ENCODE measurements around the gene CAST. TPM values are rescaled to one million over a fixed set of nuclear protein-coding genes. Genes with fewer than 3 reads are reported as not detected.

Gene CAST
- total RNA-seq, 1 experiment from 2014 or later: 68.2 TPM

DNA sequence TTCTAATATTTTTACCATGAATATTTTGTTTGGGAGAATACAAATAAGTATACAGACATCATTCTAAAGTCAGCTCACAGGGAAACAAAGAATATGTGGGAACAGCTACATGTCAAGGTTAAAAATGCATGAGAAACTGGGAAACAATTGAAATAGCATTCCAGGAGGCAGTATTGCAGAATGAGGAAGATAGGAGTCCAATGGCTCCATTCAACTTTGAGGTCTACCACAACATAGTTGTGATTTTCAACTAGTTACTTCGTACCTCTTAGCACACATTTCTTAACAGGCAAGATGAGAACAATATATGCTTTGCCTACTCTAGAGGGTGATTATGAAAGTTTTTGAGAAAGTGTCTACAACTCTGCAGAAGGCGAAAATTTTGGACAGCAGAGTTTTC lies 35.2 kb upstream of the CAST start:
- Histone ChIP-seq H3K9me2 (replicated peaks; ENCODE audit: insufficient read depth, low read length) (no peaks in the 10 kb centered on the region), H3K9ac (ENCODE audit: low read length) (no peak overlapping the region), H3K27me3 (ENCODE audit: low read length) (no peaks in the 10 kb centered on the region), H3K27ac (ENCODE audit: low read length) (no peak overlapping the region), H3K79me2 (ENCODE audit: low read length) (no peaks in the 10 kb centered on the region), H2AFZ (ENCODE audit: low read length) (no peak overlapping the region), H3K4me2 (ENCODE audit: low read depth, low read length, poor library complexity, severe bottlenecking) (no peak overlapping the region), H4K20me1 (ENCODE audit: insufficient read depth, low read depth, low read length) (no peaks in the 10 kb centered on the region), H3K36me3 (ENCODE audit: insufficient read depth, low read length) (no peaks in the 10 kb centered on the region), H3K9me3 (ENCODE audit: low read length) (no peaks in the 10 kb centered on the region), H3K4me1 (ENCODE audit: low read length) (peaks cover 8% of the 10 kb centered on the region), H3K4me3 (ENCODE audit: low read length) (no peak overlapping the region)
- DNase-seq: no peak

DNA sequence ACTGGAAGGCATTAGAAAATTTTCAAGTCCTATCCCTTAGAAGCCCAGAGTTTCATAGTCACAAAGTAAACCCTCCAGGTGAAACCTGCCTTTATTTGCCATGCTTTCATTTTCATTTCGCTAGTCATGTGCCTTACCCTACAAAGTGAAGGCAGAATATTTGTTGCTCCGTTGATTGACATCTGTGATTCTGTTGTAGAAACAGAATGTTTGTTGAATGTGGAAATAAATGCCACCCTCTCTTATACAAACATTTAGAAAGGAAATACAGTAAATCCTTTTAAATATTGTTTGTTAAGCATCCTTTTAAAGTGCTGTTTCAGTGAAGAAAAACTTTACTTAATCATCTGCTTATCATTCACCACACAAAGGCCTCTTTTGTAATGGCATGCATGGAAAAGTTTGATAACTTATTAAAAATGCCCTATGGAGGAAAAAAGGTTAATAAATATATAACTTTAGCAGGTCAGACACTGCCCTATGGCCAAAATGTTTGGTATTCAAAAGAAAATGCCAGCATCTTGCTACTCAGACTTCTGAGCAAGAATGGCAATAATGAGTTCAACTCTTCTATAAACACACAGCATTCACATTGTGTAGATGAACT lies 34.3 kb upstream of the CAST start:
- H3K36me3 ChIP-seq (ENCODE audit: insufficient read depth, low read length): no peaks in the 10 kb centered on the region
- no peak overlapping the region for H2AFZ ChIP-seq (ENCODE audit: low read length)
- H3K4me3 ChIP-seq (ENCODE audit: low read length): no peak overlapping the region
- no peaks in the 10 kb centered on the region for H3K9me2 ChIP-seq (replicated peaks; ENCODE audit: insufficient read depth, low read length)
- H3K9ac ChIP-seq (ENCODE audit: low read length): no peak overlapping the region
- no peaks in the 10 kb centered on the region for H4K20me1 ChIP-seq (ENCODE audit: insufficient read depth, low read depth, low read length)
- no peaks in the 10 kb centered on the region for H3K27me3 ChIP-seq (ENCODE audit: low read length)
- H3K9me3 ChIP-seq (ENCODE audit: low read length): no peaks in the 10 kb centered on the region
- peak; percentile 31 for DNase-seq
- peaks cover 8% of the 10 kb centered on the region for H3K4me1 ChIP-seq (ENCODE audit: low read length)
- peak overlapping the region; percentile 14 for H3K4me2 ChIP-seq (ENCODE audit: low read depth, low read length, poor library complexity, severe bottlenecking)
- H3K79me2 ChIP-seq (ENCODE audit: low read length): no peaks in the 10 kb centered on the region
- H3K27ac ChIP-seq (ENCODE audit: low read length): no peak overlapping the region

DNA sequence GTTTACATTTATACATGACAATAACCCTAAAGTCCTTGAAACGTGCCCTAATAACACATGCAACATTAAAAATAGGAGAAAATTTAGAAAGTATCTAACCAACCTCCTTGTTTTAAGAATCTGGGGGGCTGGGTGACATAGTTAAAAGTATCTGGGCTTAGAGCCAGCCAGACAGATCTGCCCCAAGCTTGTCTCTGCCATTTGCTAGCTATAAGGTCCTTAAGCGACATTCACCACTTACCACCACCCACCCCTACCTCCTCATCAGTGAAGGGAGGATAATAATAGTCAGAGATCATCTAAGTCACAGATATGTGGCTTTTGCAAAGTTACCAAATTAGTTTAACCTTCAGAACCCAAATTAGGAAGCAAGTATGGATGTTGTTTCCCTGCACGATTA lies 33.8 kb upstream of the CAST start:
- Histone ChIP-seq H3K79me2 (ENCODE audit: low read length) (no peaks in the 10 kb centered on the region), H3K27me3 (ENCODE audit: low read length) (no peaks in the 10 kb centered on the region), H3K4me1 (ENCODE audit: low read length) (peaks cover 8% of the 10 kb centered on the region), H3K4me2 (ENCODE audit: low read depth, low read length, poor library complexity, severe bottlenecking) (no peak overlapping the region), H3K27ac (ENCODE audit: low read length) (no peak overlapping the region), H4K20me1 (ENCODE audit: insufficient read depth, low read depth, low read length) (no peaks in the 10 kb centered on the region), H3K9ac (ENCODE audit: low read length) (no peak overlapping the region), H3K9me3 (ENCODE audit: low read length) (no peaks in the 10 kb centered on the region), H2AFZ (ENCODE audit: low read length) (no peak overlapping the region), H3K4me3 (ENCODE audit: low read length) (no peak overlapping the region), H3K36me3 (ENCODE audit: insufficient read depth, low read length) (no peaks in the 10 kb centered on the region), H3K9me2 (replicated peaks; ENCODE audit: insufficient read depth, low read length) (no peaks in the 10 kb centered on the region)
- DNase-seq: no peak

DNA sequence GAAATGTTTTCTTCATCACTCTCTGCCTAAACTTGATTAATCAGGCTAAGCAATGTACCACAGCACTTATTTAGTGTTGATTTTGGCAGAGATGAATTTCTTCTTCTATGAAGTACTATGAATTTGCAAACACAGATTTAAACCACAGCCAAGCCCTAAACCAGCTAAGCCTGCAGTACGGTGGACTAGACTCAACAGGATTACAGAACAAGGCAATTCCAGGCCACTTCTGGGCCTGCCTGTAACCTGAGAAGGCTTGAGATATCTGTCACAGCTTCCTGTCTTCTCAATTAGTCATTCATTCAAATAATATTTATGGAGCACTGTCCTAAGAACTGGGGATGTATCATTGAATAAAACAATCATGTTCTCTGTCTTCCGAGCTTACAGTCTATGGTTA lies 32.4 kb upstream of the CAST start:
- H3K4me3 ChIP-seq (ENCODE audit: low read length): no peak overlapping the region
- H3K27me3 ChIP-seq (ENCODE audit: low read length): no peaks in the 10 kb centered on the region
- no peak overlapping the region for H3K9ac ChIP-seq (ENCODE audit: low read length)
- H3K9me2 ChIP-seq (replicated peaks; ENCODE audit: insufficient read depth, low read length): no peaks in the 10 kb centered on the region
- no peaks in the 10 kb centered on the region for H3K36me3 ChIP-seq (ENCODE audit: insufficient read depth, low read length)
- peak; percentile 45 for DNase-seq
- H3K79me2 ChIP-seq (ENCODE audit: low read length): no peaks in the 10 kb centered on the region
- H3K4me1 ChIP-seq (ENCODE audit: low read length): peaks cover 8% of the 10 kb centered on the region
- H4K20me1 ChIP-seq (ENCODE audit: insufficient read depth, low read depth, low read length): no peaks in the 10 kb centered on the region
- H3K27ac ChIP-seq (ENCODE audit: low read length): no peak overlapping the region
- no peaks in the 10 kb centered on the region for H3K9me3 ChIP-seq (ENCODE audit: low read length)
- H2AFZ ChIP-seq (ENCODE audit: low read length): no peak overlapping the region
- H3K4me2 ChIP-seq (ENCODE audit: low read depth, low read length, poor library complexity, severe bottlenecking): no peak overlapping the region

DNA sequence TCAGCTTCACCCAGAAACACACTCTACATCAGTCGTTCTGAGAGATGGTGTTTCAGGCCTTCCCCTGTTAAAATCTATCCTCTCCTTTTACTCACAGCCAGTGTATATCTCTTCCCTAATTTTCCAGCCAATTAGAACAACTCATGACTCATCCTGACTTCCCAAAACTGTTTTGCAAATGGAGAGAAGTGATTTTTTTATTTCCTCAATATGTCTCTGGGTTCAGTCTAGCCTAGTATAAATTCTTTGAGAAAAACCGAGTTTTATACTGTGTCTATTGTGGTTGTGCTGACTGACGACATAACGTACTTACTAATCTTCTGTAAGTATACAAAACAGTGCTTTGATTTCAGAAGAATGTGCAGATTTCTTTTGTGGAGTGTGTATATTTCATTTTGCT lies 28.4 kb upstream of the CAST start:
- no peak overlapping the region for H3K4me3 ChIP-seq (ENCODE audit: low read length)
- no peak overlapping the region for H3K27ac ChIP-seq (ENCODE audit: low read length)
- no peak for DNase-seq
- no peaks in the 10 kb centered on the region for H4K20me1 ChIP-seq (ENCODE audit: insufficient read depth, low read depth, low read length)
- no peaks in the 10 kb centered on the region for H3K27me3 ChIP-seq (ENCODE audit: low read length)
- H3K9ac ChIP-seq (ENCODE audit: low read length): no peak overlapping the region
- no peak overlapping the region for H2AFZ ChIP-seq (ENCODE audit: low read length)
- no peaks in the 10 kb centered on the region for H3K9me3 ChIP-seq (ENCODE audit: low read length)
- no peaks in the 10 kb centered on the region for H3K36me3 ChIP-seq (ENCODE audit: insufficient read depth, low read length)
- H3K4me1 ChIP-seq (ENCODE audit: low read length): peaks cover 8% of the 10 kb centered on the region
- H3K4me2 ChIP-seq (ENCODE audit: low read depth, low read length, poor library complexity, severe bottlenecking): no peak overlapping the region
- H3K9me2 ChIP-seq (replicated peaks; ENCODE audit: insufficient read depth, low read length): no peaks in the 10 kb centered on the region
- no peaks in the 10 kb centered on the region for H3K79me2 ChIP-seq (ENCODE audit: low read length)

DNA sequence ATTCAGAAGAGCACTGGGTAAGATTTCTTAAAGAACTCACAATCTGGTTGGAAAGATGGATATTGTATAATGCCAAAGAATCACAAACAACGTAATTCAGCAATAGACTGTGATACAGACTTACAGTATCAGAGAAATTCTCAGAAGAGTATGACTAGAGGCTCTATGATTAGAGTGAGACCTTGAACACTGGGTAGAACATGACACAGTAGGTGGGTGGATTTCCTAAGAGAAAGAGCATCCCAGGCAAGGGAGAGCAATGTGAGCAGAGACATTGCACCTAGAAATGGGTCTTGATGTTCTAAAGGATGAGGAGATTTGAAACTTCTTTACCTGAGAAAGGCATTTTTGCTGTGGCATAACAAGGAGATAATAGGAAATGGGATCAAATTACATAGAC lies 27.3 kb upstream of the CAST start:
- no peak overlapping the region for H3K4me3 ChIP-seq (ENCODE audit: low read length)
- no peak overlapping the region for H3K9ac ChIP-seq (ENCODE audit: low read length)
- no peaks in the 10 kb centered on the region for H3K79me2 ChIP-seq (ENCODE audit: low read length)
- H3K4me1 ChIP-seq (ENCODE audit: low read length): peaks cover 2% of the 10 kb centered on the region
- no peaks in the 10 kb centered on the region for H3K9me3 ChIP-seq (ENCODE audit: low read length)
- no peak overlapping the region for H3K27ac ChIP-seq (ENCODE audit: low read length)
- no peak overlapping the region for H2AFZ ChIP-seq (ENCODE audit: low read length)
- no peak overlapping the region for H3K4me2 ChIP-seq (ENCODE audit: low read depth, low read length, poor library complexity, severe bottlenecking)
- H3K27me3 ChIP-seq (ENCODE audit: low read length): no peaks in the 10 kb centered on the region
- no peak for DNase-seq
- H4K20me1 ChIP-seq (ENCODE audit: insufficient read depth, low read depth, low read length): no peaks in the 10 kb centered on the region
- H3K36me3 ChIP-seq (ENCODE audit: insufficient read depth, low read length): no peaks in the 10 kb centered on the region
- no peaks in the 10 kb centered on the region for H3K9me2 ChIP-seq (replicated peaks; ENCODE audit: insufficient read depth, low read length)

DNA sequence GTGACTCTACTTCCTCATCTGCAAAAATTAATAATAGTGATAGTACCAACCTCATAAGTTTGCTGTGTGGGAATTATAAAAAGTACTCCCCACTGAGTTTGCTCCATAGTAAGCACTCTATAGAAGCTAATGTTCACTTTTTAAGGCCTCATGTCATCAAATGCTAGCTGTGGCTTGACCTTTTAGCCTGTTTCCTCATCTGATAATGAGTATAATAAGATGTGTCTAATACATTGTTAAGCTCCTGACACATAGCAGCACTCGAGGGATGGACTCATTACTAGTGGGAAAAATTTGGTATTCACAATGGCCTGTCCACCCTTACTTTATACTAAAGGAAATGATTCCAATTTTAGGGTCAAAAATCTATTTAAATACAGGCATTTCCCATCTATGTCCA lies 26.1 kb upstream of the CAST start:
- no peaks in the 10 kb centered on the region; the same call in 1 of the 2 replicates for H3K4me1 ChIP-seq (ENCODE audit: low read length)
- no peaks in the 10 kb centered on the region for H3K79me2 ChIP-seq (ENCODE audit: low read length)
- no peak overlapping the region for H3K9ac ChIP-seq (ENCODE audit: low read length)
- DNase-seq: no peak
- H3K4me2 ChIP-seq (ENCODE audit: low read depth, low read length, poor library complexity, severe bottlenecking): no peak overlapping the region
- H3K9me3 ChIP-seq (ENCODE audit: low read length): no peaks in the 10 kb centered on the region
- H3K27ac ChIP-seq (ENCODE audit: low read length): no peak overlapping the region
- no peak overlapping the region for H2AFZ ChIP-seq (ENCODE audit: low read length)
- no peaks in the 10 kb centered on the region for H3K27me3 ChIP-seq (ENCODE audit: low read length)
- H3K36me3 ChIP-seq (ENCODE audit: insufficient read depth, low read length): no peaks in the 10 kb centered on the region
- H3K4me3 ChIP-seq (ENCODE audit: low read length): no peak overlapping the region
- no peaks in the 10 kb centered on the region for H4K20me1 ChIP-seq (ENCODE audit: insufficient read depth, low read depth, low read length)
- no peaks in the 10 kb centered on the region for H3K9me2 ChIP-seq (replicated peaks; ENCODE audit: insufficient read depth, low read length)

DNA sequence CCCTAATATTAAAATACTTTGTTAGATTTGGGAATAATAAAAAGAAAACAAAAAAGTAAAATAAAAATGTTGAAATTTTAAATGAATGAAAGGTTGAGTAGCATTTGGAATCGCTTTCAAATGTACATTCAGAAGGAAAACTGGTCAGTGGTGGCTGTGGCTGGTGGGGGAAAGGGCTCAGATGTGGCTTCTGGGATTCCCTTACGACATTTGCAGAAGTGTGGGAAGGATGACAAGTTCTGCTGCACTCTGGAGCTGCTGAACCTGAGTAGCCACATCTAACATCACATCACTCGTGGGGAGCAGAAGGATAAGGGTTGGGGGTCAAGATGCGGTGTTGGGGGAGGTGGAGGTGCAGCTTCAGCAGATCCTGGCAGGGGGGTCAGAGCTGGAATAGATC lies 25.6 kb upstream of the CAST start:
- no peaks in the 10 kb centered on the region for H3K36me3 ChIP-seq (ENCODE audit: insufficient read depth, low read length)
- H3K9me3 ChIP-seq (ENCODE audit: low read length): no peaks in the 10 kb centered on the region
- H3K4me1 ChIP-seq (ENCODE audit: low read length): no peaks in the 10 kb centered on the region; the same call in 1 of the 2 replicates
- H3K4me2 ChIP-seq (ENCODE audit: low read depth, low read length, poor library complexity, severe bottlenecking): no peak overlapping the region
- H3K27me3 ChIP-seq (ENCODE audit: low read length): no peaks in the 10 kb centered on the region
- no peak for DNase-seq
- H3K4me3 ChIP-seq (ENCODE audit: low read length): no peak overlapping the region
- H4K20me1 ChIP-seq (ENCODE audit: insufficient read depth, low read depth, low read length): no peaks in the 10 kb centered on the region
- no peaks in the 10 kb centered on the region for H3K79me2 ChIP-seq (ENCODE audit: low read length)
- H3K9me2 ChIP-seq (replicated peaks; ENCODE audit: insufficient read depth, low read length): no peaks in the 10 kb centered on the region
- no peak overlapping the region for H3K9ac ChIP-seq (ENCODE audit: low read length)
- no peak overlapping the region for H3K27ac ChIP-seq (ENCODE audit: low read length)
- H2AFZ ChIP-seq (ENCODE audit: low read length): no peak overlapping the region

DNA sequence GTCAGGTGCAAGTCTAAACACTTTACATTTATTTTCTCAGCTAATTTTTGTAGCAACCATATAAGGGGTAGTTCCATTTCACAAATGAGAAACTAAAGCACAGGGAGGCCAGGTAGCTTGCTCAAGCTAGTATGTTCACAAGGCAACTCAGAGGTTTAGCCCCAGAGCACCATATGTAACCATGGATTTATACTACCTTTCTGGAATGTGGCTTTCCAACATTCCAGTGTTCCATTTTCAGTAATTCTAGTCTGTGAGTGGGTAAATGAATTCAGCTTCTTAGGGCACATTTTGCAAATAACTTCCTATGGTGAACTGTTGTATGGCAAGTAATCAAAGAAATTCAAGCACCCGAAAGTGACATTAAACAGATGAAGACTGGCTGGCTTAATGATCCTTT lies 25.0 kb upstream of the CAST start:
- no peaks in the 10 kb centered on the region for H3K36me3 ChIP-seq (ENCODE audit: insufficient read depth, low read length)
- no peak overlapping the region for H3K4me2 ChIP-seq (ENCODE audit: low read depth, low read length, poor library complexity, severe bottlenecking)
- H3K4me1 ChIP-seq (ENCODE audit: low read length): peaks cover 2% of the 10 kb centered on the region; the same call in 1 of the 2 replicates
- H3K27ac ChIP-seq (ENCODE audit: low read length): no peak overlapping the region
- no peaks in the 10 kb centered on the region for H3K9me2 ChIP-seq (replicated peaks; ENCODE audit: insufficient read depth, low read length)
- no peak overlapping the region for H2AFZ ChIP-seq (ENCODE audit: low read length)
- H4K20me1 ChIP-seq (ENCODE audit: insufficient read depth, low read depth, low read length): no peaks in the 10 kb centered on the region
- H3K4me3 ChIP-seq (ENCODE audit: low read length): no peak overlapping the region
- DNase-seq: no peak
- H3K79me2 ChIP-seq (ENCODE audit: low read length): no peaks in the 10 kb centered on the region
- H3K9me3 ChIP-seq (ENCODE audit: low read length): no peaks in the 10 kb centered on the region
- H3K27me3 ChIP-seq (ENCODE audit: low read length): no peaks in the 10 kb centered on the region
- H3K9ac ChIP-seq (ENCODE audit: low read length): no peak overlapping the region

All from Karpas-422 (cell line).